Astrocyte of the cerebellum (primary cell): ENCODE measurements around the gene ZNF516.
A peak's percentile ranks its signal among the peaks of the same experiment; 100 is the strongest.

ENCODE experiments used
- DNase-seq: peaks from one replicate; pipeline ENCODE4 v3.0.0-alpha.2; 2011; ENCODE audit warnings: low read depth
- H3K4me3 ChIP-seq: 2 replicates; pipeline ENCODE4 v1.5.1; 2011; ENCODE audit warnings: mild to moderate bottlenecking, low read depth, low read length, moderate library complexity
- CTCF ChIP-seq: IDR thresholded peaks from 2 replicates; pipeline ENCODE4 v1.5.1; 2012; ENCODE audit warnings: low read length, low read depth, moderate library complexity, mild to moderate bottlenecking; ENCODE audit errors: missing control alignments
- in situ Hi-C: cut with HindIII; loops from 2 replicates; pipeline ENCODE4 v1.10.0; 2017; ENCODE audit warnings: low sequenced_read_pairs

The ZNF516 gene

GRCh38 chr18:76398295-76398694 lies 96.7 kb downstream of the ZNF516 start:
- no peak for DNase-seq
- in situ Hi-C loops: loop anchor here (25.0 kb wide), 1 partner anchor 289 kb away; no protein-coding TSS in a partner anchor
- no peak for TF ChIP-seq CTCF
- no peak overlapping the region for H3K4me3 ChIP-seq

- no peak for TF ChIP-seq CTCF
- no peak overlapping the region for H3K4me3 ChIP-seq
- in situ Hi-C loops: loop anchor here (25.0 kb wide), 1 partner anchor 290 kb away; no protein-coding TSS in a partner anchor
- no peak for DNase-seq
Observed at GRCh38 chr18:76397631-76398030, 97.4 kb downstream of the ZNF516 start.

- peak; percentile 7 for TF ChIP-seq CTCF
- in situ Hi-C loops: loop anchor here (25.0 kb wide), 1 partner anchor 291 kb away; no protein-coding TSS in a partner anchor
- H3K4me3 ChIP-seq: no peak overlapping the region
- DNase-seq: no peak
Observed at GRCh38 chr18:76396792-76397191, 98.2 kb downstream of the ZNF516 start.

GRCh38 chr18:76395609-76396008 lies 99.4 kb downstream of the ZNF516 start:
- H3K4me3 ChIP-seq: no peak overlapping the region
- no peak for DNase-seq
- in situ Hi-C loops: loop anchor here (25.0 kb wide), 1 partner anchor 292 kb away; no protein-coding TSS in a partner anchor
- TF ChIP-seq CTCF: no peak

GRCh38 chr18:76394780-76395476 lies 100.1 kb downstream of the ZNF516 start:
- no peak for TF ChIP-seq CTCF
- no peak overlapping the region for H3K4me3 ChIP-seq
- no peak for DNase-seq
- in situ Hi-C loops: loop anchor here (25.0 kb wide), 1 partner anchor 292 kb away; no protein-coding TSS in a partner anchor

GRCh38 chr18:76392349-76392748 lies 102.7 kb downstream of the ZNF516 start:
- no peak for TF ChIP-seq CTCF
- in situ Hi-C loops: loop anchor here (25.0 kb wide), 1 partner anchor 295 kb away; no protein-coding TSS in a partner anchor
- H3K4me3 ChIP-seq: no peak overlapping the region
- no peak for DNase-seq
